MG63 (cell line): ENCODE data around the gene OPCML. TPM values are rescaled to one million over a fixed set of nuclear protein-coding genes. Genes with fewer than 3 reads are reported as not detected.
A peak's percentile ranks its signal among the peaks of the same experiment; 100 is the strongest.

ENCODE experiments used
- DNase-seq: peaks from one replicate; pipeline ENCODE4 v3.0.0-alpha.2; 2020
- H3K27me3 ChIP-seq: fragments of 250-450 bp; sonication (Bioruptor Pico); 2 replicates; pipeline ENCODE4 v1.5.1; 2020; ENCODE audit warnings: mild to moderate bottlenecking, moderate library complexity
- H3K36me3 ChIP-seq: fragments of 250-450 bp; sonication (Bioruptor Pico); 2 replicates; pipeline ENCODE4 v1.5.1; 2020; ENCODE audit warnings: mild to moderate bottlenecking, moderate library complexity
- H3K4me3 ChIP-seq: fragments of 250-450 bp; sonication (Bioruptor Pico); 2 replicates; pipeline ENCODE4 v1.5.1; 2020; ENCODE audit warnings: mild to moderate bottlenecking, moderate library complexity
- H3K9me3 ChIP-seq: fragments of 250-450 bp; sonication (Bioruptor Pico); 2 replicates; pipeline ENCODE4 v1.5.1; 2020; ENCODE audit warnings: mild to moderate bottlenecking, moderate library complexity
- total RNA-seq: library from RNA; depleted of rRNA; stranded (reverse); fragments of >200 nt; shearing (Covaris generic); gene quantifications from 2 replicates; pipeline ENCODE4 v1.2.3, GENCODE V29; 2014; ENCODE audit warnings: low replicate concordance

The OPCML gene
- total RNA-seq, 1 experiment from 2014 or later = not detected

DNA sequence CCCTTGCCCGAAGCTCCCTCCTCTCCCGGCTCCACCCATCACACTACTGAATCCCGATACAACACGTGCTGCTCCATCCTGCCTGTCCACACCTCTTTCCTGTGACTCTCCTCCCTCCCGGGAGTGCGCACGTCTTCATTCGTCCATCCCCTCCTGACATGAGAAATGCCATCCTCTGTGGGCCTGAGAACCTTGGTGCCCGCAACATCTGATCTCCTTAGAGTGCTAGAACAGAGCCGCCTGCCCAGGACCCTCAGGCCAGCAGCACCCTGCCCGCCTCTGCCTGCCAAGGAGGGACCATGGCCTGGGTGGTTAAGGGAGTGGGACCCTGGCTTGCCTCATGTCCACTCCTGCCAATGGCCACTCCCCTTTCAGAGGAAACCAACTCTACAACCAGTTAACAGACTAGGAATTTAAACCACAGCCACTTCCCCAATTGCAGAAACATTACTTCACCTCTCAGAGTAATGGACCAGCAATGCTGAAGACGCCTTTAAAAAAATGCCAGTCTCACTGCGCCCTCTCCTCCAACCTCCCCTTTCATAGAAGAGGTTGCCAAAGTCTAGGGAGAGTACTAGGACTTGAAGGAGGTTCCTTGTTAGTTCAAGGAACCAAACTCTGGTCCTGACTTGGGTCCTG, 466.3 kb downstream of the OPCML start:
- Histone ChIP-seq H3K4me3 (no peak overlapping the region), H3K27me3 (0 out of 2 replicates have a peak, but pooled peaks cover 3% of the 10 kb centered on the region), H3K9me3 (no peaks in the 10 kb centered on the region), H3K36me3 (no peaks in the 10 kb centered on the region)
- DNase-seq = no peak

DNA sequence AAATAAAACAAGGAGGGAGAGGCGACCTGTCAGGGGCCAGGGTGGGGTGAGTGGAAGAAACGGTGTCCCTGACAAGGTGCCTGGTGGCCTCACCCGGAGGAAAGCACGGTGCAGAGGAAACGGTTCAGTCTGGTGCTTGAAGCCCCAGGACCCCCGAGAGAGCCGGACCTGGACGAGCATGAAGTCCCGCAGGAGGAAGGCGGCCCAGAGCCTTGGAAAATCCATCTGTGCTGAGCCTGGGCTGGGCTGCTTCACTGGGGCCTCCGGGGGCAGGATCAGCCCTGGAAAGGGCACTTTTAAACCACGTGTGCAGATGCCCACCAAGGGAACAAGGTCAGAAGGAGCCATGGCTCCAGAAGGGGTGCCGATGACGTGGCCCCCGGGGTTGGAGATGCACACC, 467.3 kb downstream of the OPCML start:
- Histone ChIP-seq H3K9me3 (no peaks in the 10 kb centered on the region), H3K36me3 (no peaks in the 10 kb centered on the region), H3K4me3 (peak overlapping the region; percentile 43; the same call in 1 of the 2 replicates), H3K27me3 (0 out of 2 replicates have a peak, but pooled peaks cover 3% of the 10 kb centered on the region)
- no peak for DNase-seq

DNA sequence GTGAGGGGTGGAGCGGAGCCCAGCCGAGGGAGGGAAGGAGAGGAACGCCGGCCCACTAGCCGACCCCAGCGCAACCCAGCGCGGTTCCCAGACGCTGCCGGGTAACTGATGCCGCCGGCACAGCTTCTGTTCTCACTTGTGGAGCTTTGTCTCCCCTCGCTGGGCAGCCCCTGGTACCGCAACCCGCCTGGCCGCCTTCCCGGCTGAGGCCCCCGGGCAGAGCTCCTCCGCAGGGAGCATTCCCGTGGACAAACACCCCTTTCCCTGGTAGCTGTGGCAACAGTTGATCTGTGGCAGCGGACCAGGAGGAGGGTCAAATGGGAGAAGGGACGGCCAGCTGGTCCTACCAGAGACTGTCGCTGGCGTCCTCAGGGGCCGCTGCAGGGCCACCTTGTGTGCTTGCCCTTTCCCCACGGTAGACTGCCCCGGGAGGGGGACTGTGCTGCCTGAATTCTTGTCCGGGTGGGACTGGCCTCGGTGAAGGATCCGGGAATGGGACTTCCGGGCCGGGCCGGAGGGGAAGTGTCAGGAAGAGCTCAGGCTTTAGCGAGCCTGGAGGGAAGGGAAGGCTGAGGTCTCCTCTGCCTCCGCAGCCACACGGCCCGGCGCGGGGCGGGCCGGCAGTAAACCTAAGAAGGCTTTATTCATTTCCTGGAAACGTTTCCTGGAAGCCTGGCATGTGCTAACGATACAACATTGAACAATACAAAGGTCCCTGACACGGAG, 468.0 kb downstream of the OPCML start:
- H3K4me3 ChIP-seq = peak overlapping the region; percentile 43
- 0 out of 2 replicates have a peak, but pooled peaks cover 3% of the 10 kb centered on the region for H3K27me3 ChIP-seq
- DNase-seq = peak; percentile 64
- H3K9me3 ChIP-seq = no peaks in the 10 kb centered on the region
- no peaks in the 10 kb centered on the region for H3K36me3 ChIP-seq

DNA sequence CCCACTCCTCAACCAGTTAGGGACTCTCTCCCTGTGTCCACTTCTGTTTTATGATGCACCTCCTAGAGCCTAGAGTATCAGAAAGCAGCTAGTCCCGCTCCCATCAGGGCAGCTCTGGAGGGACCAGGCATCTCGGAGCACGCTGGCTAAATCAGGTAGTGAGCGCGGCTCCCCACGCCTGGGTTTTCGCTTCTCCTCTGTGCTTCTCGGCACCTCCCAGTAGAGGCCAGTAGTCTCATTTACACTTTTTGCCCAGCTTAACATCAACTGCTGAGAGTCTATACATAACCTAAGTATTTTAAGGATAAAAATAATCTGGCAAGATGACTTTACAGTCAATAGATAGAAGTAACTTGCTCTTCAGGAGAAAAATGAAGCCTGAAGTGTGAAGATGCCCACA, 473.8 kb downstream of the OPCML start:
- H3K4me3 ChIP-seq = no peak overlapping the region
- H3K36me3 ChIP-seq = no peaks in the 10 kb centered on the region
- no peaks in the 10 kb centered on the region for H3K9me3 ChIP-seq
- DNase-seq = no peak
- 0 out of 2 replicates have a peak, but pooled peaks cover 3% of the 10 kb centered on the region for H3K27me3 ChIP-seq

DNA sequence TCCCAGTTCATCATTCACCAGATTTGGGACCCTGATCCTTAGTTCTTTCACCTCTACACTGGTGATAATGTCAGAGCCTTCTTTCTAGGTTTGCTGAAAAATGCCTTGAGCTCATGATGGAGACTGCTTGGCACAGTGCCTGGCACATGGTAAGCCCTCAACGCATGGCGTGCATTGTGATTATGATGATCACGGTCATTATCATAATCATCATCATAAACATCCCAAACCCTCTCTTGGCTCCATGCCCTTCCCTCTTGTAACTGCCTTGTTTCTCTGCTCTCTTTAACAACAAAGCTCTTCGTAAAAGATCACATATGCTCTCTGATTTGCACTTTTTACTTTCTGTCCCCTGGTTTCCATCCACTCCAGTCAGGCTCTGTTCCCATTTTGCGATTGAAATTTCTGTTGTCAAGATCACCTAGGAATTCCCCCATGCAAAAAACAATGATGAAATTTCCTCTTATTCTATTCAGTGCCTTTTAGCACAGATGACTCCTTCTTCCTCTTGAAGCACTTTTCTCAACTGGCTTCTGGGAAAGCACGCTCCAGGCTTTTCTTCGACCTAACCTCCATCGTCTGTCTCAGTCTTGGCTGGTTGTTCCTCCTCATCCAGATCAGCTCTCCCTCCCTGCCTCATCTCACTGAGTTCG, 479.1 kb downstream of the OPCML start:
- Histone ChIP-seq H3K27me3 (no peaks in the 10 kb centered on the region), H3K4me3 (no peak overlapping the region), H3K9me3 (no peaks in the 10 kb centered on the region), H3K36me3 (no peaks in the 10 kb centered on the region)
- DNase-seq = no peak

DNA sequence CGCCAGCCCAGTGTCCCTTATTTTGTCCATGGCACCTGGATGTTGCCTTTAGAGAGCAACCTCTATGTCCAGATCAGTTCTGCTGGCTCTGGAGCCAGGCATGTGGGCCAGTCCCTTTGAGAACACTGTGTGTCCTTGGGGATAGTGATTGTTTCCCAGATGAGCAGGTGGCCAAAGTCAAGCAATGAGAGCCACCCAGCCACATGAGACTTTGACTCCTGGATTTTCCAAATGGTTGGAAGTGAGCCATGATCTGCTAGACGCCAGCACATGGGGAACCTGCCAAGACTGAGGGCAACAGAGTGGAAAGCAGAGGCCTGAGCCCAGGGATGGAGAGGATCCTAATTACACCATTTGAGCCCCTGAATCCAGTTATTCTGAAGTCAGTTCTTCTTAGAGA, 479.8 kb downstream of the OPCML start:
- H3K9me3 ChIP-seq = no peaks in the 10 kb centered on the region
- no peak for DNase-seq
- H3K27me3 ChIP-seq = no peaks in the 10 kb centered on the region

DNA sequence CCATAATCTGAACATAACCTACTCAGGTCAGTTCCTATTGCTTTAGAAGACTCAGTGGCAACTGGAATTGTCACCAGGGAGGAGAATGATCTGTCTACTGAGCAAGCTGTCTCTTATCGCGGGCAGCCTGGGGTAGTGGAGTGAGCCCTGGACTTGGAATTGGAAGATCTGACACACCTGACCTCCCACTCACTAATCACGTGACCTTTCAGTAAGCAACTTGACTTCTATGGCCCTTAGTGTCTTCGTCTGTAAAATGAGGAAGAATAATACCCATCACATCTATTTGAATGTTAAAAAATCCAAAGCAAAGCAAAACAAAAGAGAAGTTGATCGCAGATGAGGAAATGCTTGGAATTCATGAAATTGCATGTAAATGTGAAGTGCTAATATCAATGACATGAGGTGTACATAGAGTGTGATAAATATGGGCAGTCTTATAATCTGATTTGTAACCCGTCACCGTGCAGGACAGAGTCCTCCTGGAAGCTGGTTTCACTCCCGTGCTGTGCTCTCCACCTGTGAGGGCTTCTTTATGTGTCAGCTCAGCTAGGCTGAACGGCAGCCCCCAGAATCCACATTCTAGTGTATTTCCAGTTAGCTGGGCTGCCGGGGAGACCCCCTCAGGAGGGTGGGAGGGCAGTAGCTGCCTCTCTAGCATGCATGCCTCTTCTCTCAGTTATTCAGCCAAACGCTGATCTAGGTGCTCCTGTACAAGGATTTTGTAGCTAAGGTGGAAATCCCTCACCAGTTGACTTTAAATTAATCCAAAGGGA, 482.9 kb downstream of the OPCML start:
- H3K4me3 ChIP-seq = no peak overlapping the region
- H3K27me3 ChIP-seq = peaks cover 5% of the 10 kb centered on the region
- no peaks in the 10 kb centered on the region for H3K36me3 ChIP-seq
- H3K9me3 ChIP-seq = no peaks in the 10 kb centered on the region
- no peak for DNase-seq

More for the DNA sequence above, 479.8 kb downstream of the OPCML start:
- Histone ChIP-seq H3K4me3 (no peak overlapping the region), H3K36me3 (no peaks in the 10 kb centered on the region)

DNA sequence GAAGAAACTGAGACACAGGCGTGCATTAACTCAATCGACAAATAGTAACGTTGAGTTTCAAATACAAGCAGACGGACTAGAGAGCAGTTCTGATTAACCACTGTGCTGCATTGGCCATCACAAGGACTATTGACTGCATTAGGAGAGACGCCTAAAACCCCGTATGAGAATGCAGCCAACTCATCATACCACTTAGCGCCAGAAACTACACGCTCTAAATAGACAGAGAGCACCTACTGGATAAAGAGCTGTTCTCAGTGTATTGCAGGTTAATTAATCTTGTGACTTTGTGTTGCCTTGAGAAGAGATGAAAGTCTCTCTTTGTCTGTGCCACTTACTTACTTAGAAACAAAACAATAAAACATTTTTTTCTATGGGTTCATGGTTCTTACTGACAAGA, 484.0 kb downstream of the OPCML start:
- Histone ChIP-seq H3K36me3 (no peaks in the 10 kb centered on the region), H3K4me3 (no peak overlapping the region), H3K9me3 (no peaks in the 10 kb centered on the region), H3K27me3 (peaks cover 5% of the 10 kb centered on the region)
- DNase-seq = no peak

DNA sequence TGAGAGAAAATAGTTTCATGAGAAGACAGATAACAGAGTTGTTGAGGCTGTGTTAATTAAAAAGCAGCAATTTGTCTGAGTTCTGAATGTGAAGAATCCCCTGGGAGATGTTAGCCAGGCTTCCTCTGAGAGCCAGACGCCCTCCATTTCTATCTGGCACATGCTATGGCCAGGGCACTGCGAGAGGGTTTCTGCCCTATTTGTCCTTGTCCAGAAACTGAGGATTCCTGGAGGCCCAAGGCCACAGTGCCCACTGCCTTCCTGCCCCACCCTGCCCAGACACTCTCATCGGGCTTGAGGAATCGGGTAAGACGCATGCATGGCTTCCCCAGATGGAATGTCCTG, 484.6 kb downstream of the OPCML start:
- DNase-seq = no peak
- Histone ChIP-seq H3K27me3 (peaks cover 5% of the 10 kb centered on the region), H3K36me3 (no peaks in the 10 kb centered on the region), H3K9me3 (no peaks in the 10 kb centered on the region), H3K4me3 (no peak overlapping the region)

DNA sequence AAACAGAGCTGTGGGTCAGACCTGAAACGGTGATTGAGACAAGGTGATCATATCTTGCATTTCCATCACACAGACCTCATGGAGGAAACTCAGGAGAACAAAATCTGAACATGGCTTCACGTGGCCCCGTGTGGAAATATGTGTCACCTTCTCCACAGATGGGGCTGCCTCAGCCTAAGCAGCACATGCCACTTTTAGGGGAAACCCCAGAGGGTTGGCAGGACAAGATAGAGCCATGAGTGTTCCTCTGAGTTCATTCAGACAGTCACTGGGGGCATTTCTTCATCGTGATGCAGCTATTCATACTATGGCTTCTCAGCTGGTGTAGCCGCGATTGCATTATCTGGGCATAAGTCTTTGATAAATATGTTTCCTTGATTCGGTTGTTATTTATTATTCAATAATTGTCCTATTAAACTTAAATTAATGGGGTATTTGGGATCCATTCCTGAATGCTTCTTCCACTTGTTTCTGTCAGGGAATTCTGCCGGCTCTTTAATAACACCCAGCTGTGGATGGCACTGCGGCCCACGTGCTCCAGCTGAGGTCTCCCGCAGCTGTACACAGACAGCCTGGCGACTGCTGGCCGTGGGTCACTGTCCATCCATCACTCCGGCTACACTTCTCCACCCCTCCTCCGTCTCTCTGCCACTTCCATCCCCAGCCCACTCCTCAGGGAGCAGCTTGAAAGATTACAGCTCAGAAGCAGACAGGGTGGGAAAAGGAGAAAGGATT, 485.1 kb downstream of the OPCML start:
- DNase-seq = no peak
- H3K36me3 ChIP-seq = no peaks in the 10 kb centered on the region
- peaks cover 8% of the 10 kb centered on the region for H3K27me3 ChIP-seq
- H3K9me3 ChIP-seq = no peaks in the 10 kb centered on the region
- H3K4me3 ChIP-seq = no peak overlapping the region

DNA sequence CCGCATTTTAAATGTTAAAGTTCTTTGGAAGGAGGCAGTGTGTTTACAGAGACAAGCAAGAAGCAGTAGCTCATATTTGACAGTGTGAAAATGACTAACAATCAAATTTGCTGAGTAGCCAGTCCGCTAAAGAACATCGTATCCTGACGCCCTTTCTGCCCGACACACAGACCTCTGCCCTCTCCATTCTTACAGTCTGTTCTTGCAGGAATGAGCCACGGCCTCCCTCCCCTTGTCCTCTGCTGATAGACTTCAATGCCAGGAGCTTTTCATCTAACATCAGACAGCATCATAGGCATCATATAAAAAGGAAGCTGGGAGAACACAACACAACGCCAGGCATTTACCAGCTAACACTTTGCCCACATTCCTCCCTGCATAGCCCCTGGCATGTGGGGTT, 486.0 kb downstream of the OPCML start:
- Histone ChIP-seq H3K36me3 (no peaks in the 10 kb centered on the region), H3K27me3 (peaks cover 8% of the 10 kb centered on the region), H3K9me3 (no peaks in the 10 kb centered on the region), H3K4me3 (no peak overlapping the region)
- DNase-seq = no peak

DNA sequence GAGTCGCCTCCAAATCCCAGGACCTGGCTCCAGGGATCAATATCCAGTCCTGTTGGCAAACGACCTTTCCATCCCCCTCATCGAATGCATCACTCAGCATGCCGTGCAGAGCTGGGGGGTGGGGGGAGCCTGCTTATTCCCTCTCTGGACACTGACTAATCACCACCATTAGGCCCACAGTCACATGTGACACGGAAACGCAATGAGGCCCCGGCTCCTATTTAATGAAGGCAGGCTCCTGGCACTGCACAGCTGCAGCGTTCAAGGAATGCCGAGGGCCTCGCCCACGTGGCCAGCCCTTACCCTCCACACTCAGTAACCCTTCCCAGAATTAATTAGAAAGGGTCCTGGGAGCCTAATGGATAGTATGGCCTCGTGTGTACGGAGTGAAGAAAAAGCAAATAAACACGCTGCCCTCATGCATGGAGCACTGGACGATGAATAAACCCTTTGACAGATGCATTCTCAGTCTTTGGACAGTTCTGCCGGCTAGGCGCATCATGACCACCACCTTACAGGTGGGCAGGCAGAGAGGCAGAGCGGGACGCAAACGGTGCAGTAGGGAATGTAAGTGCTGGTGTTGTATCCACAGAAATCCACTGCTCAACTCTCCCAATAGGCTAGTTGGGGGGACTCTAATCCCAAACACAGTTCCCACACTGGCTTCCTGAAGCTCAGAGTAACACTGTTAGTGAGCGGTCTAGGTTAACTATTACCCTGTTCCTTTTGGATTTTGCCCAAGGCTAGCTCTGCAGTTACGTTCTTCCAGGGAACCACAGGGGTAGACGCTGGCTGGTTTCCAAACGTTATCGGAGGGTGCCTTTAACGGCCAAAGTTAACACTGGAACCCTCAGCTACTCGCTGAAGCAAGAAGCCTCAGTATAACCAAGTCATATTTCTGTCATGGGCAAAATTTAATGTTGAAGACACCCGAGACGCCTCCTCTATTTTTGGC, 490.1 kb downstream of the OPCML start:
- no peak for DNase-seq

DNA sequence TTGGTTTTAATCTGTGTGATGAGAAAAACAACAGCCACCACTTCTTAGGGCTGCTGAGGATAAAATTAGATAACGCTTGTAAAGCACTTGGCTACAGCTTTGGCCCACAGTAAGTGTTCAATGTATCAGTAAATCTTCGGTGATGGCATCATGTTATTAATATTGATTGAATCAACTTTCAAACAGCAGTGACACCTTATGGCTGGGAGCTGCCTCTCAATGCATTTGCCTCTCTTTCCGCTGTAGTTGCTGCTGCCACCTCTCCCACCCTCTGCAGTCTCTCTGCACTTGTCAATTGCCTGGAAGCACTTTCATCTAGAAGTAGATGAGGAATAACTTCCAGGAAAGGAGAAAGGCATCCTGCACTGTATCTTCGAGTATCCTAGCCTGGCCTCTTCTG, 491.1 kb downstream of the OPCML start:
- Histone ChIP-seq H3K4me3 (no peak overlapping the region), H3K9me3 (no peaks in the 10 kb centered on the region), H3K27me3 (peaks cover 6% of the 10 kb centered on the region), H3K36me3 (no peaks in the 10 kb centered on the region)
- no peak for DNase-seq

More for the DNA sequence above, 490.1 kb downstream of the OPCML start:
- H3K36me3 ChIP-seq = no peaks in the 10 kb centered on the region
- H3K4me3 ChIP-seq = no peak overlapping the region
- peaks cover 6% of the 10 kb centered on the region for H3K27me3 ChIP-seq
- H3K9me3 ChIP-seq = no peaks in the 10 kb centered on the region

DNA sequence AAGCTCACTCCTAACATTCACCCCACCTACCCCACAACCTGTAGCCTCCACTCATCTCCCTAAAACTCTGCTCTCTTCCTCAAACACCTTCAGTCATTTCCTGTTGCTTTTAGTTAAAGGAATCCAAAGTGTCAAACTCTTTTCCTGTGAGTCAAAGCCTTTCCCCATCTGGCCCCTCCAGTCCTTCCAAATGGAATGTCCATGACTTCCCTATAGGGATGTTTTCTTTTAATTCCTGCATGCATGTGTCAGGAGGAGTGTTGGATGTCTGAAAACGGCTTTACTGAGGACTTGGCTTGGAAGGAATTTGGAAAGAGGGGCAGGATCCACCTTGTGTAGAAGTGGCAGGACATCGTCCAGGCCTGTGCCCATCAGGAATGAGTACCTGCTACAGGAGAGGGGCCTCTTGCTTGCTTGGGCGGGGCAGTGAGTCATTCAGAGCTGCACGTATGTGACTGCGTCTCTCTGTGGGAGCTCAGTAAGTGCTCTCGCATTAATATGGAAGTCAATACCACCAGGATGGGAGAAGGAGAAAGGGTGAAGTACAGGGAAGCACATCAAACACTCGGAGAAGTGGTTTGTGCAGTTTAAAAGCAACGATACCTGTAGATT, 491.9 kb downstream of the OPCML start:
- Histone ChIP-seq H3K27me3 (peaks cover 3% of the 10 kb centered on the region; the same call in 1 of the 2 replicates), H3K9me3 (no peaks in the 10 kb centered on the region), H3K36me3 (no peaks in the 10 kb centered on the region), H3K4me3 (no peak overlapping the region)
- DNase-seq = no peak

DNA sequence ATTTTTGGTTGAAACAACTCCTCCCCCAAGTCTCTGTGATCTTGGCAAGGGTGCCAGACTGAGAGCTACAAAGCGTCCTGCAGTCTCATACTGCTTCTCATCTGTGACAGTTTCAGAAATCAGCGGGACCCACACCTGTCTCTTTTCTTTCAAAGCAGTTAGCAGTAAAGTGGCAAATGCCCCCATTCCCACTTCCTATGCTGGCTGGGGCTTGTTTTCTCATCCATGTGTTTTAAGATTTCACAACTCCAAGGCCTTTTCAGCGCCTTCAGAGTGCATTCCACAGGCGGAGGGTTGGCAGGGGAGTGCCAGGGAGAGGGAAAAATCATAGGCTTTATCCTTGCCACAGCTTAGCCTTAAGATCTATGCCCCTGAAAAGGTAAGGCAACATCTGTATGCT, 493.5 kb downstream of the OPCML start:
- H3K4me3 ChIP-seq = no peak overlapping the region
- DNase-seq = no peak
- 0 out of 2 replicates have a peak, but pooled peaks cover 3% of the 10 kb centered on the region for H3K27me3 ChIP-seq
- no peaks in the 10 kb centered on the region for H3K36me3 ChIP-seq
- H3K9me3 ChIP-seq = no peaks in the 10 kb centered on the region
